Astrocyte (in vitro differentiated cells and primary cell): ENCODE results near the gene OSR1. TPM values are rescaled to one million over a fixed set of nuclear protein-coding genes. Genes with fewer than 3 reads are reported as not detected.
"Not testable (repeated sequence)": the region's sequence is repeated elsewhere in the genome, so short reads cannot be mapped to it uniquely, and the experiment has no call there.

Source experiments
- DNase-seq: peaks from one replicate; pipeline ENCODE4 v3.0.0-alpha.2; 2010; ENCODE audit warnings: low read depth
- FAIRE-seq: peaks from 2 replicates; lab custom pipeline; 2011; peaks lifted over from hg19 to GRCh38; lab: Jason Lieb, UNC
- H2AFZ ChIP-seq: 2 replicates; pipeline ENCODE4 v1.6.0; 2012; ENCODE audit warnings: low read depth, low read length, inconsistent platforms
- H3K27ac ChIP-seq: 2 replicates; pipeline ENCODE4 v1.5.1; 2011; ENCODE audit warnings: low read depth, low read length, inconsistent platforms
- H3K27me3 ChIP-seq: 2 replicates; pipeline ENCODE4 v1.6.0; 2011; ENCODE audit warnings: low read length, inconsistent platforms; ENCODE audit not compliant: insufficient read depth
- H3K36me3 ChIP-seq: 2 replicates; pipeline ENCODE4 v1.5.1; 2011; ENCODE audit warnings: low read length, inconsistent platforms; ENCODE audit not compliant: insufficient read depth
- H3K4me1 ChIP-seq: 2 replicates; pipeline ENCODE4 v1.5.1; 2011; ENCODE audit warnings: low read length, inconsistent platforms; ENCODE audit not compliant: insufficient read depth
- H3K4me2 ChIP-seq: 2 replicates; pipeline ENCODE4 v1.6.0; 2012; ENCODE audit warnings: low read length, inconsistent platforms
- H3K4me3 ChIP-seq: 2 replicates; pipeline ENCODE4 v1.5.1; 2011; ENCODE audit warnings: low read depth, mild to moderate bottlenecking, low read length, inconsistent platforms; ENCODE audit not compliant: insufficient read depth
- H3K79me2 ChIP-seq: 2 replicates; pipeline ENCODE4 v1.6.0; 2012; ENCODE audit warnings: mild to moderate bottlenecking, low read length, inconsistent platforms; ENCODE audit not compliant: insufficient read depth
- H3K9ac ChIP-seq: 2 replicates; pipeline ENCODE4 v1.6.0; 2012; ENCODE audit warnings: mild to moderate bottlenecking, low read length, inconsistent platforms
- H3K9me3 ChIP-seq: 2 replicates; pipeline ENCODE4 v1.5.1; 2012; ENCODE audit warnings: low read depth, mild to moderate bottlenecking, low read length, inconsistent platforms; ENCODE audit not compliant: insufficient read depth
- H4K20me1 ChIP-seq: 2 replicates; pipeline ENCODE4 v1.6.0; 2012; ENCODE audit warnings: low read length, inconsistent platforms; ENCODE audit not compliant: insufficient read depth
- H3K27ac Mint-ChIP-seq: one replicate; pipeline ENCODE4 v1.8.0; 2021; ENCODE audit warnings: mild to moderate bottlenecking, mixed read lengths; ENCODE audit not compliant: unreplicated experiment
- H3K27me3 Mint-ChIP-seq: one replicate; pipeline ENCODE4 v1.8.0; 2021; ENCODE audit warnings: low read depth, mixed read lengths; ENCODE audit not compliant: unreplicated experiment
- H3K36me3 Mint-ChIP-seq: one replicate; pipeline ENCODE4 v1.8.0; 2021; ENCODE audit warnings: low read depth, mixed read lengths; ENCODE audit not compliant: unreplicated experiment
- H3K4me1 Mint-ChIP-seq: one replicate; pipeline ENCODE4 v1.8.0; 2021; ENCODE audit warnings: low read depth, mixed read lengths; ENCODE audit not compliant: unreplicated experiment
- H3K4me3 Mint-ChIP-seq: one replicate; pipeline ENCODE4 v1.8.0; 2021; ENCODE audit warnings: mild to moderate bottlenecking, moderate library complexity, mixed read lengths; ENCODE audit not compliant: unreplicated experiment
- H3K9me3 Mint-ChIP-seq: one replicate; pipeline ENCODE4 v1.8.0; 2021; ENCODE audit warnings: mild to moderate bottlenecking, mixed read lengths; ENCODE audit not compliant: unreplicated experiment
- EZH2 ChIP-seq: IDR thresholded peaks from 2 replicates; pipeline ENCODE4 v1.6.1; 2012; ENCODE audit warnings: mild to moderate bottlenecking, low read length, inconsistent platforms; ENCODE audit not compliant: insufficient read depth
- total RNA-seq: library from RNA; stranded (reverse); gene quantifications from 2 replicates; pipeline ENCODE4 v1.2.1, GENCODE V29; 2021
- TF ChIP-seq, protein P1 (sequence below): IDR thresholded peaks from 2 replicates; pipeline ENCODE4 v1.5.1; 2011; ENCODE audit warnings: low read depth, mild to moderate bottlenecking, inconsistent platforms, low read length, moderate library complexity; ENCODE audit not compliant: insufficient read depth

OSR1 gene
- total RNA-seq, 1 donor from 2014 or later, result 1.0 TPM

DNA sequence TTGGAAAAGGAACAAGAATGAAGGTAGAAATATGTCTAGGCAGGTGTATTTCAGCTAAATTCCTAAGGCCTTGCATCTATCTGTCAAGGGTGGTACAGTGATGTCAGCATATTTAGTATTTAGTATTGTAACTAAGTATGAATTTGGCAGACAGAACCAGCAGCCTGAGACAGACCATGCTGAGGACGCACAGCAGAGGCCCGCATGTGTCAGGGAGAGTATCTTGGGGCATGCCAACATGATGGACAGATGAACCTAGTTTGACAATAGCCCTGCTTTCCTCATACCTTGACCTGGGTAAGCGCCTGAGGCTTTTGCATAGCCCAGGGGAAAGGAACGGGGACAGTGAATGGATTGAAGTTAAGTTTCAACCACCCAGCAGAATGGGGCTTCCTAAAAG, 33.8 kb upstream of the OSR1 start:
- no peak overlapping the region for H3K27ac Mint-ChIP-seq
- H3K4me3 Mint-ChIP-seq, result no peak overlapping the region
- Histone ChIP-seq H3K79me2 (no peaks in the 10 kb centered on the region), H3K27me3 (no peaks in the 10 kb centered on the region), H3K4me3 (no peak overlapping the region), H3K36me3 (no peaks in the 10 kb centered on the region), H2AFZ (no peak overlapping the region), H3K9ac (no peak overlapping the region), H4K20me1 (no peaks in the 10 kb centered on the region), H3K4me1 (no peaks in the 10 kb centered on the region), H3K9me3 (no peaks in the 10 kb centered on the region), H3K4me2 (no peak overlapping the region), H3K27ac (no peak overlapping the region)
- H3K27me3 Mint-ChIP-seq, result peaks cover 1% of the 10 kb centered on the region
- TF ChIP-seq, protein P1, sequence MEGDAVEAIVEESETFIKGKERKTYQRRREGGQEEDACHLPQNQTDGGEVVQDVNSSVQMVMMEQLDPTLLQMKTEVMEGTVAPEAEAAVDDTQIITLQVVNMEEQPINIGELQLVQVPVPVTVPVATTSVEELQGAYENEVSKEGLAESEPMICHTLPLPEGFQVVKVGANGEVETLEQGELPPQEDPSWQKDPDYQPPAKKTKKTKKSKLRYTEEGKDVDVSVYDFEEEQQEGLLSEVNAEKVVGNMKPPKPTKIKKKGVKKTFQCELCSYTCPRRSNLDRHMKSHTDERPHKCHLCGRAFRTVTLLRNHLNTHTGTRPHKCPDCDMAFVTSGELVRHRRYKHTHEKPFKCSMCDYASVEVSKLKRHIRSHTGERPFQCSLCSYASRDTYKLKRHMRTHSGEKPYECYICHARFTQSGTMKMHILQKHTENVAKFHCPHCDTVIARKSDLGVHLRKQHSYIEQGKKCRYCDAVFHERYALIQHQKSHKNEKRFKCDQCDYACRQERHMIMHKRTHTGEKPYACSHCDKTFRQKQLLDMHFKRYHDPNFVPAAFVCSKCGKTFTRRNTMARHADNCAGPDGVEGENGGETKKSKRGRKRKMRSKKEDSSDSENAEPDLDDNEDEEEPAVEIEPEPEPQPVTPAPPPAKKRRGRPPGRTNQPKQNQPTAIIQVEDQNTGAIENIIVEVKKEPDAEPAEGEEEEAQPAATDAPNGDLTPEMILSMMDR, result no peak
- TF ChIP-seq EZH2, result no peak
- FAIRE-seq (no peak), DNase-seq (no peak)
- H3K36me3 Mint-ChIP-seq, result no peaks in the 10 kb centered on the region
- H3K4me1 Mint-ChIP-seq, result no peaks in the 10 kb centered on the region
- H3K9me3 Mint-ChIP-seq, result no peaks in the 10 kb centered on the region

DNA sequence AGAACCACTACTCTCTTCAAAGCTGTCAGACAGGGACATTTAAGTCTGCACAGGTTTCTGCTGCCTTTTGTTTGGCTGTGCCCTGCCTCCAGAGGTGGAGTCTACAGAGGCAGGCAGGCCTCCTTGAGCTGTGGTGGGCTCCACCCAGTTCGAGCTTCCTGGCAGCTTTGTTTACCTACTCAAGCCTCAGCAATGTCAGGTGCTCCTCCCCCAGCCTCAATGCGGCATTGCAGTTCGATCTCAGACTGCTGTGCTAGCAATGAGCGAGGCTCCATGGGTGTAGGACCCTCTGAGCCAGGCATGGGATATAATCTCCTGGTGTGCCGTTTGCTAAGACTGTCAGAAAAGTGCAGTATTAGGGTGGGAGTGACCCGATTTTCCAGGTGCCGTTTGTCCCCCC, 31.0 kb upstream of the OSR1 start:
- not testable (repeated sequence) for H3K4me2 ChIP-seq, H3K36me3 ChIP-seq, H3K9me3 Mint-ChIP-seq, H3K4me1 Mint-ChIP-seq, FAIRE-seq, H2AFZ ChIP-seq, H3K79me2 ChIP-seq, H3K9ac ChIP-seq, H3K27ac ChIP-seq, H3K27ac Mint-ChIP-seq, H4K20me1 ChIP-seq, H3K4me3 ChIP-seq, H3K4me1 ChIP-seq, DNase-seq, H3K27me3 ChIP-seq, H3K9me3 ChIP-seq, H3K4me3 Mint-ChIP-seq, H3K36me3 Mint-ChIP-seq, H3K27me3 Mint-ChIP-seq

DNA sequence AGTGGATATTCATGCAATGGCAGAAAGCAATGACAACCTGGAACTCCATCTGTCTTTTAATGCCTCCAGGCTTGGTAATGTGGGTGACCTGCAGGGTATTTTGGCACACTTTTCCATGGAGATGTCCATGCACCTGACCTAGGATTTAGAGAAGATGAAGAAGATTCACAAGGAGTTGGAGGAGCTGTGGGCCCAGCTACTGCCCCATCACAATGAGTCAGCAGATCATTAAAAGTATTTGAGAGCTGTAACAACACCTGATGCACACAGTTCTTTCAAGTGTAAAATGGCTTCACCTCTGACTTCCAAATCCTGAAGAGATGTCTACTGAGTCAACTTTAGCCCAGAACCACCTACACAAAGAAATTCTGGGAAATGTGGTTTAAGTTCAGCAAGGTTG, 22.1 kb upstream of the OSR1 start:
- Histone ChIP-seq H3K9ac (no peak overlapping the region), H3K4me3 (no peak overlapping the region), H3K27ac (no peak overlapping the region), H2AFZ (no peak overlapping the region), H3K9me3 (no peaks in the 10 kb centered on the region), H4K20me1 (no peaks in the 10 kb centered on the region), H3K4me1 (no peaks in the 10 kb centered on the region), H3K4me2 (no peak overlapping the region), H3K79me2 (no peaks in the 10 kb centered on the region), H3K27me3 (peaks cover 2% of the 10 kb centered on the region), H3K36me3 (no peaks in the 10 kb centered on the region)
- TF ChIP-seq, protein P1, result no peak
- TF ChIP-seq EZH2, result no peak
- no peaks in the 10 kb centered on the region for H3K36me3 Mint-ChIP-seq
- no peak overlapping the region for H3K27ac Mint-ChIP-seq
- FAIRE-seq, result no peak
- H3K9me3 Mint-ChIP-seq, result no peaks in the 10 kb centered on the region
- no peak for DNase-seq
- no peaks in the 10 kb centered on the region for H3K27me3 Mint-ChIP-seq
- H3K4me3 Mint-ChIP-seq, result no peak overlapping the region
- H3K4me1 Mint-ChIP-seq, result no peaks in the 10 kb centered on the region
